ENCODE measurements around the gene MATN4.

The MATN4 gene

DNA sequence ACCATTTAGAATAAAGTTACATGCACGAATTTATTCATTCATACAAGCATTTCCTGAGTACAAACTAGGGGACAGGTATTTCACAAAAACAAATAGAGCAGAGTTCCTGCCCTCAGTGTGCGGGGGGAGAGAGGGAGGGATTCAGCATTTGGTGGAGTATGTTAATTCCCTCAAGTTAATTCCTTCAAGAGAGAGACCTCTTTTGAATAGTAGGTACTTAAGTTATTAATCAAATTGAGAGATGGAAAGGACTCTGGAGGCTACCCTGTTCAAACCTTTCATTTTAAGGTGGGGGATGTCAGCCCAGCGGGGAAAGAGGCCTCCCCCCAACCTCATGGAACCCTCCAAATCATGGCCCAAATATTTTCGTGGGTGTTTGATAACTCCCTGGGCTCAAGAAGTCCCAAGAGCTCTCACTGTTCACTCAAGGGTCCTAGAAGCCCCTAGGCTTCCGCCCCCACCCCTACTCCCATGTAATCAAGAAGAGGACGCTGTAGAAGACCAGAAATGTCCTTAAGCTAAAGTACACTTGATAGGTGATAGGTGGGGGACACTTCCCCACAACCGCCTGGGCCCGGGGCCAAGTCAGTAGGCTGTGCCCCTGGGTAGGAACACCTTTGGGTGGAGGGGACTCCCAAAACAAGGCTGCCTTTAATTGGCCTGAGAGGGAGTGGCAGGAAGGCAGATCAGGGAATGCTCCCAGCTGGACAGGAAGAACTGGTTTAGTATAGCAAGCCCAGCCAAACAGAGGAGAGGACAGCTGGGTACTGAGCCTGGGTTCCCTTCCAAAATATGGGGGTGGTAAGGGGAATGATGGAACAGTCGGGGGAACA, 37.2 kb upstream of the MATN4 start:
- peaks cover 40% of the 10 kb centered on the region for H3K4me1 ChIP-seq
- DNase-seq (ENCODE audit: low spot score in 2 of 2), result no peak
- no peaks in the 10 kb centered on the region for H3K27me3 ChIP-seq (ENCODE audit: low read depth)
- H3K9me3 ChIP-seq, result no peaks in the 10 kb centered on the region
- H3K36me3 ChIP-seq (replicated peaks), result no peaks in the 10 kb centered on the region; the same call in 1 of the 2 replicates
- in situ Hi-C loops (cut with MboI; ENCODE audit: low sequenced_read_pairs), result no loop called here
- no peak overlapping the region for H3K4me3 ChIP-seq

DNA sequence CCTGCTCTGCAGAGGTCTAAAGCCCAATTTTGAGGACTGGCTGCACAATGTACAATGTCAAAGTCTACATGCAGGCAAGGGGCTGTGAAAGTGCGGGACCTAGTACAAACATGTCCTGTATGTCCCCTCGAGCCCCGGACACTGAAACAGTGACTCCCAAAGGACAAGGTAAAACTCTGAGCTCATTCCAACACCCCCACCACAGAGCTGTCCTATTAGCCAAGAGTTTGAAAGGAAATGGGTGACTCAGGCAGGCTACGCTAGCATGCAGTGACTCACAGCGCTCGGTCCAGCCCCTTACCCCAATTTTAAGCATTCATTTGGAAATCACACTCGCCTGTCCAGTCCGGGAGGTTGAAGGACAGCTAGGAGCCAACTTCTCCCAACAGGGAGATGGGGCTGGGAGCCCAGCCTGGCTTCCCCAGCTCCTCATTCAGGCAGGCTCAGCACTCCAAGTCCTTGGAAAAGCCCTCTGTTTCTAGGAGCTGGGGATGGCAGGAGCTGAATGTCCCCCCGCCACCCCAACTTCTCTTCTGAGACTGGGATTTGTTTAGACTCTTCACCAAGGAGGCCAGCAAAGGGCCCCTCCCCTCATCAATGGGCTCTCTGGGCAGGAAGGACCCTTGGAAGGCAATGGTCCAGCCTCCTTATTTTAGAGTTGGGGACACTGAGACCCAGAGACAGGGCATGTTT, 36.2 kb upstream of the MATN4 start:
- Histone ChIP-seq H3K27me3 (ENCODE audit: low read depth) (no peaks in the 10 kb centered on the region), H3K4me3 (no peak overlapping the region), H3K4me1 (peaks cover 40% of the 10 kb centered on the region), H3K36me3 (replicated peaks) (no peaks in the 10 kb centered on the region; the same call in 1 of the 2 replicates), H3K9me3 (no peaks in the 10 kb centered on the region)
- in situ Hi-C loops (cut with MboI; ENCODE audit: low sequenced_read_pairs), result no loop called here
- no peak for DNase-seq (ENCODE audit: low spot score in 2 of 2)

DNA sequence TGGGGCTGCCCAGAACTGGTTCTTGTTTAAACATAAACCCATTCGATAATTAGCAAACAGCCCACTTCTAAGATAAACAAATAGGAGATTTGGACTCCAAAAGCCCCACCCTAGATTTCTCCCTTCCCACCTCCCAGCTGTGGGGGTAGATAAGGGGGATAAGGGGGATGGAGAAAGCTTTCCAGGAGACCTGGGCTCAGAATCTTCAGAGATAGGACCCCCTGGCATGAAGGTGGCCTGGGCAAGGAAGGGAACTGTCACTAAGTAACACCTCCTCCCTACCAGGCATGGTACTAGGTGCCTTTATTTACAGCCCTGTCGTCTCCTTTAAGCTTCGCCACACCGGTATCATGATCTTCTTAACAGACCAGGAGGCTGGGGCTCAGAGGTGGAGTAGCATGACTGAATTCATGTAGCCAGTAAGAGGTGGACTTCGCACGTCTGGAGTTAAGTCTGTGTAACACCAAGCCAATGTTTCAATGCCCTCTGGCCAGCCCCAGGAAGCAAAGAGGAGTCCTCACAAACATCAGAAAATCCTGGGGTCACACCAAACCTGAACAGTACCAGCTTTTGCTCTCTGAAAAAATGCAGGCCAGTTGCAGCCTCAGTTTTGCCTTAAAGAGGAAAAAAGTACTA, 35.6 kb upstream of the MATN4 start:
- Histone ChIP-seq H3K4me3 (no peak overlapping the region), H3K4me1 (peaks cover 40% of the 10 kb centered on the region)

DNA sequence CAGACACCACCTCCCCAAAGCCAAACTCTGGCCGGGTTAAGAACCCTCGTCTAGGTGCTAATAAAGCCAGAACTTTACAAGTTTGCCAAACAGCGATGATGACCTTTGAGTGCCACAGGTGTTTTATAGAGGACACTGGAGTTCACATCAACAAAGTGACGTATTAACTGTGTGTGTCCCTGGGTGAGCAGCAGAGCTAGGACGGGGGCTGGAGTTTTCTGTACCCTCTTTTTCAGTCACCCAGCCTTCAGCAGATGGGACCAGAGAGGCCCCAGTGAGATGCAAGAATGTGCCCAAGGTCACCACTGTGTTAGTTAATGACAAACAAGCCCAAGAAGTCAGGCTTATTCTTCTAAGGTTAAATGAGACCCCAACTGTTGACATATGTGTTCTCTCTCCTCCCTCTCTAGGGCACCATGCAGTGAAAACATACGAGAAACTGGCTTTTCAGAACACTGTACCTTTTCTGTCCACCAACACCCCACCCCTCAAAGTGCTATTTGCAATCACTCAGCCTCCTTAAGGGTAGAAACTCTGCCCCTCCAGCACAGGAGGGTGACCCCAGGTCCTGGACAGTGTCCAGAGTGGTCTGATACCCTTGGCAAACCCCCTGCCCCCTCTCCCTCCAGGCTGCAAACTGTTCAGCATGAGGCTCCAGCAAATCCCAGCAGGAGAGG, 34.9 kb upstream of the MATN4 start:
- no peak for DNase-seq (ENCODE audit: low spot score in 2 of 2)
- no peaks in the 10 kb centered on the region for H3K27me3 ChIP-seq (ENCODE audit: low read depth)
- in situ Hi-C loops (cut with MboI; ENCODE audit: low sequenced_read_pairs), result no loop called here
- H3K9me3 ChIP-seq, result no peaks in the 10 kb centered on the region
- no peak overlapping the region for H3K4me3 ChIP-seq
- peaks cover 38% of the 10 kb centered on the region for H3K4me1 ChIP-seq
- no peaks in the 10 kb centered on the region; the same call in 1 of the 2 replicates for H3K36me3 ChIP-seq (replicated peaks)

More for the DNA sequence above, 35.6 kb upstream of the MATN4 start:
- in situ Hi-C loops (cut with MboI; ENCODE audit: low sequenced_read_pairs), result no loop called here
- DNase-seq (ENCODE audit: low spot score in 2 of 2), result no peak
- H3K9me3 ChIP-seq, result no peaks in the 10 kb centered on the region
- H3K27me3 ChIP-seq (ENCODE audit: low read depth), result no peaks in the 10 kb centered on the region
- no peaks in the 10 kb centered on the region; the same call in 1 of the 2 replicates for H3K36me3 ChIP-seq (replicated peaks)

DNA sequence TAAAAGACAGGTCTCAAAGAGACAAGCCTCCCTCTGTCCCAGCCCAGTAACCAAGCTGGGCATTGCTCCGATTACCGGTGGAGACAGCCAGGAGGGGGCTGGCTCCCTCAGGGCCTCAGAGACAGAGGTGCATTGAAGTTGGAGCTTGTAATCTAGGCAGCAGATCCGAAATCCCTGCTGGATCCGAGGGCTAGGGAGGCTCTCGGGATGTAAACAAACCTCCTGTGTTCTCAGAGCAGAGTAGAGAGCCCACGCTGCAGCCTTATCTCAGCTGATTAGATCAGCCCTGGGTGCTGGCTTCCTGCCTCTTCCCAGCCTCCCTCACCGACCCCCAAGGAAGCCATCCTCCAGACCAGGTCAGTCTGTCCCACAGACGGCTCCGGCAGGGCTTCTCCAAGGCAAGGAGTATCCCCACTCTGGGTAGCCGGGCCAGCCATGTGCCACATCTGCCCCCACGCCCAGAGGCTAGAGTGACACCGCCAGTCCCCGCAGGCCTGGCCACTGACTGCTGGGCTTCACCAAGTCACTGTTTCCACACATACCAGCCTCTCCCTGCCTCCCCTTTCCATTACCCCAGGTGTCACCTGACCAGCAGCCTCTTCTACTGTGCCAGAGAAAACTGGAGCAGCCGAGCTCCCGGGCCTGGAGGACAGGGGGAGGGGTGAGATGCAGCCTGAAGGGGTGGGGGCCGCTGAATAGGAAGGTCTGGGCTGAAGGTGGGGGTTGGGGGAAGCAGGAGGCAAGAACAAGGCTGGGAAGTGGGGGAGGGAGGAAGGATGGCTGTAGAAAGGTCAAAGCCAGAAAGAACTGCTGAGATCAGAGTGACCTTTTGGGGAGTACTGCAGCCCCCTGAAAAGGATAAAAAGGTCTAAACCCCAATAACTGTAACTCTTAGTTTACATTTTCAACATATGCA, 34.1 kb upstream of the MATN4 start:
- no peak overlapping the region for H3K4me3 ChIP-seq
- no peaks in the 10 kb centered on the region; the same call in 1 of the 2 replicates for H3K36me3 ChIP-seq (replicated peaks)
- DNase-seq (ENCODE audit: low spot score in 2 of 2), result peak in 1 of 2 experiments; percentile 38
- in situ Hi-C loops (cut with MboI; ENCODE audit: low sequenced_read_pairs), result no loop called here
- H3K4me1 ChIP-seq, result peaks cover 33% of the 10 kb centered on the region
- H3K27me3 ChIP-seq (ENCODE audit: low read depth), result no peaks in the 10 kb centered on the region
- no peaks in the 10 kb centered on the region for H3K9me3 ChIP-seq

DNA sequence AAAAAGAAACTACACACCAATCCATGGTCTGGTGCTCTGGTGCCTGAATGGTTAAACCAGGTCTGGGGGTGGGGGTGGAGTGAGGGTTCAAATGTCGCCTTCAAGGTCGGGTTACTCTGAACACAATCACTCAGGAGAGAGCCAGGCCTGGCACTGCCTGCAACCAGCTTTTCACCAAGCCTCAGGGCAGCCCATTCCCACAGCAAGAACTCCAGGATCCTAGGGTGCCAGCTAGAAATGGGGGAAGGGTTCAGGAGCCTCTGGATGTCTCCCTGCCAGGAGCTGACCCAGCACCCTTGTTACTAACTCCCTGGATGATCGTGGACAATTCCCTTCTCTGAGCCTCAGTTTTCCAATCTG, 33.5 kb upstream of the MATN4 start:
- Histone ChIP-seq H3K9me3 (no peaks in the 10 kb centered on the region), H3K27me3 (ENCODE audit: low read depth) (no peaks in the 10 kb centered on the region), H3K4me3 (no peak overlapping the region), H3K36me3 (replicated peaks) (no peaks in the 10 kb centered on the region; the same call in 1 of the 2 replicates), H3K4me1 (peaks cover 28% of the 10 kb centered on the region)
- in situ Hi-C loops (cut with MboI; ENCODE audit: low sequenced_read_pairs), result no loop called here
- DNase-seq (ENCODE audit: low spot score in 2 of 2), result no peak

DNA sequence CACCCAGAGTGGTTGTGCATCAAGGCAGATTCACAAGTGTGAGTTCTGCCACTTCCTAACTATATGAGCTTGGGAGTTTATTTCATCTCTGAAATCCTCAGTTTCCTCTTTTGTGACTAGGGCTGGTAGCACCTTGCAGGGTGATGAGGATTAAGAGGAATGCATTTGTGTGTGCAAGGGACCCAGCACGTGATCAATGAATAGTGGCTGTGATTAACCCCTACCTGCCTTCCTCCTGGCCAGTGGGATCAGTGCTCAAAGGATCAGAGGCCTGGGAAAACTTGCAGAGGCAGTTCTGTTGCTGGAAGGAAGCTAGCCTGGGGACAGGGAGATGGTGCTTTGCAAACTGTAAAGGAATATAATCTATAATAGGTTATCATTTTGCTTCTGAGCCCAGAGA, 32.9 kb upstream of the MATN4 start:
- Histone ChIP-seq H3K9me3 (no peaks in the 10 kb centered on the region), H3K4me1 (peaks cover 28% of the 10 kb centered on the region), H3K36me3 (replicated peaks) (no peaks in the 10 kb centered on the region; the same call in 1 of the 2 replicates), H3K27me3 (ENCODE audit: low read depth) (no peaks in the 10 kb centered on the region), H3K4me3 (no peak overlapping the region)
- DNase-seq (ENCODE audit: low spot score in 2 of 2), result no peak
- in situ Hi-C loops (cut with MboI; ENCODE audit: low sequenced_read_pairs), result no loop called here

DNA sequence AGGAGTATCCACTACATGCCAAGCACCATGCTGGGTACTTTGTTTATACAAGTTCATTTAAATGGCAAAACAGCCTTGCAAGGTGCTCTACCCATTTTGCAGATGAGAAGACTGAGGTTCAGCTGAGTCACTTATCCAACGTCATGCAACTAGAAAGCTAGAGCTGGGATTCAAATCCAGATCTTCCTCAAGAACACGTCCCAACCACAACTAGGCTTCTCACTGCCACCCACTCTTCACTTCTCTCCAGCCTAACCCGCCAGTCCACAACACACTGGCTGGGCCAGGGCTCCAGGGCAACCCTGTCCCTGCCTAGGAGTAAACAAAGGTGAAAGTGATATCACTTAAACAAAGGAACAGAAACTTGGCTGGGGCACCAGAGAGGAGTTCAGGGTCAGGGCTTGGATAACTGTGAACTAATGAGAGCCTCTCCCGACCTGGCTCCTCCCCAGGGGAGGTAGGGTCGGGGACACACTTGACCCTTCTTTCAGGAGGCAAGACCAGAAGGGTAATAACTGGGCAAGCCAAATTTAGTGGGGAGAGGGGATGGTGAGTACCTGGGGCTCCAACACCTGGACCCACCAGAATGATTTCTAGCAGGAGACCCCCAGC, 32.2 kb upstream of the MATN4 start:
- Histone ChIP-seq H3K27me3 (ENCODE audit: low read depth) (no peaks in the 10 kb centered on the region), H3K9me3 (no peaks in the 10 kb centered on the region), H3K4me1 (peaks cover 26% of the 10 kb centered on the region), H3K4me3 (no peak overlapping the region), H3K36me3 (replicated peaks) (no peaks in the 10 kb centered on the region; the same call in 1 of the 2 replicates)
- no peak for DNase-seq (ENCODE audit: low spot score in 2 of 2)
- in situ Hi-C loops (cut with MboI; ENCODE audit: low sequenced_read_pairs), result no loop called here

DNA sequence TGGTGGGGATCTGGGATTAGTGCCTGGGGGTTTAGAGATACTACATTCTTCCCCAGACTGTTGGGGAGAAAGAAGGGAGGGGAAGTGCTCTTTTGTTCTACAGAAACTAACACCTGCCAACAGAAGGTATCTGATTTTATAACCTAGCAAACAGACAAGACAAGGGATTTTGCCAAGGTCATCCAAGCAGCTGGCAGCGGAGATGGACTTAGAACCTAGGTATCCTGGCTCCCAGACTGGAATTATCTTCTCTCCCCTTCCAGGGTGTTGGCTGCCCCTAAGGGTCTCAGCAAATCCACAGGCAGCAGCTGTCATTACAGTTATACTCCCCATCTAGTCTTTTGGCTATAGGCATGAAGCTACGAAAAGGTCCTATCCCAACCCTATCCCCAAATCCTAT, 31.7 kb upstream of the MATN4 start:
- Histone ChIP-seq H3K9me3 (no peaks in the 10 kb centered on the region), H3K4me3 (no peak overlapping the region), H3K4me1 (peaks cover 22% of the 10 kb centered on the region), H3K36me3 (replicated peaks) (no peaks in the 10 kb centered on the region; the same call in 1 of the 2 replicates), H3K27me3 (ENCODE audit: low read depth) (no peaks in the 10 kb centered on the region)
- no peak for DNase-seq (ENCODE audit: low spot score in 2 of 2)
- in situ Hi-C loops (cut with MboI; ENCODE audit: low sequenced_read_pairs), result no loop called here

DNA sequence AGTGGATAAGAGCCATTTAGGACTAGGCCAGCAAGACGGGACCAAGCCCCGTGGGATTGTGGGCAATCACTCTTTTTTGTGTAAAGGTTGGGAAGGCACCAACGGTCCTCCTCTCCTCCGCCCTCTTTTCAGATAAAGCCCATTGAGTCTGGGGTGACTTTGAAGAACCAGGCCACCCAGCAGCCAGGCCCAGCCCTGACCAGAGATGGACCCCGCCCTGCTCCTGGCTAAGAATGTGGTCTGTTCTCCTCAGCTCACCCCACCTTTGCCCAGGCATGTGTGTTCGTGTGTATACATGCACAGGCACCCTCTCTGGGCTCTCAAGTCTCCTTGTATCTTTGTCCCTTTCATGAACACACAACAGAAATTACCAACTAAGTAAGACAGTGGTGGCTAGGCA, 31.0 kb upstream of the MATN4 start:
- no peak for DNase-seq (ENCODE audit: low spot score in 2 of 2)
- H3K9me3 ChIP-seq, result no peaks in the 10 kb centered on the region
- no peak overlapping the region for H3K4me3 ChIP-seq
- in situ Hi-C loops (cut with MboI; ENCODE audit: low sequenced_read_pairs), result no loop called here
- no peaks in the 10 kb centered on the region; the same call in 1 of the 2 replicates for H3K36me3 ChIP-seq (replicated peaks)
- H3K27me3 ChIP-seq (ENCODE audit: low read depth), result no peaks in the 10 kb centered on the region
- peaks cover 22% of the 10 kb centered on the region for H3K4me1 ChIP-seq

DNA sequence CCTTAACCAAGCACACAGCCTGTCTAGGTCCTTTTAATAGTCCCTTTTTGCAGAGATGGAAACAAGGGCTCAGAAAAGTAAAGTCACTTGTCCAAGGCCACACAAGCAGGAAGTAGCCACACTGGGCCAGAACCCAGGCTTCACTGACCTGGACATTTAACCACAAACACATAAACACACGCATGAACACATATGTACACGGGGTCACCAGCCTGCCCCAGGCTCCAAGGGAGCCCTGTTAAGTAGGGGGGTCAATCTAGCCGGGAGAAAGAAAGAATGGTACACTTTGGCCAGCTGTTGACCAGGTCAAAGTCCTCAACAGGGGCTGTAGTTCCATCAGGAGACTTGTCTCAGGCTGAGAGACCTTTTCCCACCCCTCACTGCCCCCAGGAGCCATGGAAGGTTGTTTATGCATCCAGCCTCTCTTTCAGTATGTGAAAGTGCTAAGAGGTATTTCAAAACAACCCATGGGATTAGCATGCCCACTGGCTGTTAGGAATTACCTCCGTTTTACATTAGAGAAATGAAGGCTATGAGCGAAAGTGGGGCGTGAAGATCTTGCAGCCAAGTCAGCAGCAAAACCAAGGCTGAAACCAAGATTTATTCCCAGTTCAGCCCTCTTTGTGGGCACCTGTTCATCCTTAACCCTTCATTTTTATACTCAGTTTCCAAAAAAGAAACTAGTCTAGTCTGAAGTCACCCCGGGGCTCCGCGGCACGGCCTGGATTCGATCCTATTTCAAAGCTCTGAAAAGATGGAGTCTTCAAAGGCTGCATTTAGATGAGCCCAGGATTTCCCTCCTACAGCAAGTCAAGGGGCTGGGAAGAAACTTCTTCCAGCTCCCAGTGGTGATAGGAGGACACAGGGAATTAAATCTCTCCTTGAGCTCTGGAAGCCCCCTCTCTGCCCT, 30.3 kb upstream of the MATN4 start:
- no peak for DNase-seq (ENCODE audit: low spot score in 2 of 2)
- H3K9me3 ChIP-seq, result no peaks in the 10 kb centered on the region
- no peaks in the 10 kb centered on the region for H3K27me3 ChIP-seq (ENCODE audit: low read depth)
- no peak overlapping the region for H3K4me3 ChIP-seq
- in situ Hi-C loops (cut with MboI; ENCODE audit: low sequenced_read_pairs), result no loop called here
- H3K36me3 ChIP-seq (replicated peaks), result no peaks in the 10 kb centered on the region; the same call in 1 of the 2 replicates
- peaks cover 19% of the 10 kb centered on the region for H3K4me1 ChIP-seq

Data from HAP-1 (cell line).